Measurements from ENCODE around the gene PRPF6. TPM values are rescaled to one million over a fixed set of nuclear protein-coding genes. Genes with fewer than 3 reads are reported as not detected.

Gene PRPF6
- total RNA-seq, 1 donor from 2014 or later: 52.6 TPM

GRCh38 chr20:64006902-64007301, 26.0 kb downstream of the PRPF6 start:
- no peaks in the 10 kb centered on the region for H3K4me1 ChIP-seq (ENCODE audit: insufficient read depth, low read length)
- no peak overlapping the region for H3K4me2 ChIP-seq (ENCODE audit: low read length)

DNA sequence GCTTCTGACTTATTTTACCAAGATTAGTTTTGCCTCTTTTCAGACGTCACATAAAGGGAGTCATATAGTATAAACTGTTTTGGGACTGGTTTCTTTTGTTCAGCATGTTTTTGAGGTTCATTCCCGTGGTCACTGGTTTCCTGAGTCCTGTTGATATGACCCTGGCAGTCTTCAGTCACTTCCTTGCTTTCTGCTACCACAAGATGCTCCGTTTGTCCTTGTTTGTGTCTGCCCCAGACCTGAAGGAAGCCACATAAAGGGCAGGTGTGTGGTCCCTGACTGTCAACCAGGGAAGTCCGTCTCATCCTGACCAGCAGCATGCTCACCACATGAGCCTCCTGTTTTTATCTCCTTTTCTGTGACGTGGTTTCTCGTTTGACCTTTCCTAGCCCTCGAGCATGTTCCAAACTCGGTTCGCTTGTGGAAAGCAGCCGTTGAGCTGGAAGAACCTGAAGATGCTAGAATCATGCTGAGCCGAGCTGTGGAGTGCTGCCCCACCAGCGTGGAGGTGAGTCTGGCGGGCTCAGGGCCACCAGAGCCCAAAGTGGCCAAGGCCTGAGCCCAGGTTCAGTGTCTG, 29.0 kb downstream of the PRPF6 start:
- no peaks in the 10 kb centered on the region for H3K4me1 ChIP-seq (ENCODE audit: insufficient read depth, low read length)
- FAIRE-seq (no peak), DNase-seq (ENCODE audit: low read depth) (no peak)
- peaks cover 20% of the 10 kb centered on the region for H3K79me2 ChIP-seq (ENCODE audit: insufficient read depth, low read length)
- no peak overlapping the region for H3K27ac ChIP-seq (ENCODE audit: low read depth, low read length)
- H3K36me3 ChIP-seq (ENCODE audit: insufficient read depth, low read length): peaks cover 40% of the 10 kb centered on the region
- no peak overlapping the region for H3K9ac ChIP-seq (ENCODE audit: low read length)
- H3K4me2 ChIP-seq (ENCODE audit: low read length): no peak overlapping the region
- H3K4me3 ChIP-seq (ENCODE audit: insufficient read depth, low read depth, low read length): no peak overlapping the region
- Mint-ChIP-seq H3K4me1 (ENCODE audit: low read depth, unreplicated experiment) (no peaks in the 10 kb centered on the region), H3K9me3 (ENCODE audit: unreplicated experiment) (no peaks in the 10 kb centered on the region), H3K4me3 (ENCODE audit: unreplicated experiment) (no peak overlapping the region), H3K36me3 (ENCODE audit: low read depth, unreplicated experiment) (peaks cover 46% of the 10 kb centered on the region), H3K27ac (ENCODE audit: unreplicated experiment) (no peak overlapping the region), H3K27me3 (ENCODE audit: low read depth, unreplicated experiment) (no peaks in the 10 kb centered on the region)
- TF ChIP-seq, protein P1, sequence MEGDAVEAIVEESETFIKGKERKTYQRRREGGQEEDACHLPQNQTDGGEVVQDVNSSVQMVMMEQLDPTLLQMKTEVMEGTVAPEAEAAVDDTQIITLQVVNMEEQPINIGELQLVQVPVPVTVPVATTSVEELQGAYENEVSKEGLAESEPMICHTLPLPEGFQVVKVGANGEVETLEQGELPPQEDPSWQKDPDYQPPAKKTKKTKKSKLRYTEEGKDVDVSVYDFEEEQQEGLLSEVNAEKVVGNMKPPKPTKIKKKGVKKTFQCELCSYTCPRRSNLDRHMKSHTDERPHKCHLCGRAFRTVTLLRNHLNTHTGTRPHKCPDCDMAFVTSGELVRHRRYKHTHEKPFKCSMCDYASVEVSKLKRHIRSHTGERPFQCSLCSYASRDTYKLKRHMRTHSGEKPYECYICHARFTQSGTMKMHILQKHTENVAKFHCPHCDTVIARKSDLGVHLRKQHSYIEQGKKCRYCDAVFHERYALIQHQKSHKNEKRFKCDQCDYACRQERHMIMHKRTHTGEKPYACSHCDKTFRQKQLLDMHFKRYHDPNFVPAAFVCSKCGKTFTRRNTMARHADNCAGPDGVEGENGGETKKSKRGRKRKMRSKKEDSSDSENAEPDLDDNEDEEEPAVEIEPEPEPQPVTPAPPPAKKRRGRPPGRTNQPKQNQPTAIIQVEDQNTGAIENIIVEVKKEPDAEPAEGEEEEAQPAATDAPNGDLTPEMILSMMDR (IDR thresholded peaks at IDR 0.05; ENCODE audit: insufficient read depth, low read depth, low read length): no peak
- TF ChIP-seq EZH2 (IDR thresholded peaks at IDR 0.05; ENCODE audit: insufficient read depth, low read length): no peak
- H3K9me3 ChIP-seq (ENCODE audit: insufficient read depth, low read depth, low read length): no peaks in the 10 kb centered on the region
- no peaks in the 10 kb centered on the region for H3K27me3 ChIP-seq (ENCODE audit: insufficient read depth, low read length)
- no peak overlapping the region for H2AFZ ChIP-seq (ENCODE audit: low read depth, low read length)
- peaks cover 56% of the 10 kb centered on the region for H4K20me1 ChIP-seq (ENCODE audit: insufficient read depth, low read length)

More at GRCh38 chr20:64006902-64007301, 26.0 kb downstream of the PRPF6 start:
- no peaks in the 10 kb centered on the region for H3K4me1 Mint-ChIP-seq (ENCODE audit: low read depth, unreplicated experiment)
- TF ChIP-seq EZH2 (IDR thresholded peaks at IDR 0.05; ENCODE audit: insufficient read depth, low read length): no peak
- TF ChIP-seq, protein P1 (IDR thresholded peaks at IDR 0.05; ENCODE audit: insufficient read depth, low read depth, low read length): no peak
- Histone ChIP-seq H3K9me3 (ENCODE audit: insufficient read depth, low read depth, low read length) (no peaks in the 10 kb centered on the region), H3K9ac (ENCODE audit: low read length) (no peak overlapping the region), H3K4me3 (ENCODE audit: insufficient read depth, low read depth, low read length) (no peak overlapping the region), H2AFZ (ENCODE audit: low read depth, low read length) (no peak overlapping the region), H3K36me3 (ENCODE audit: insufficient read depth, low read length) (peaks cover 48% of the 10 kb centered on the region), H3K27me3 (ENCODE audit: insufficient read depth, low read length) (no peaks in the 10 kb centered on the region), H3K27ac (ENCODE audit: low read depth, low read length) (no peak overlapping the region), H3K79me2 (ENCODE audit: insufficient read depth, low read length) (peaks cover 21% of the 10 kb centered on the region), H4K20me1 (ENCODE audit: insufficient read depth, low read length) (peaks cover 74% of the 10 kb centered on the region)
- FAIRE-seq: no peak
- H3K4me3 Mint-ChIP-seq (ENCODE audit: unreplicated experiment): no peak overlapping the region
- H3K36me3 Mint-ChIP-seq (ENCODE audit: low read depth, unreplicated experiment): peaks cover 38% of the 10 kb centered on the region
- no peaks in the 10 kb centered on the region for H3K27me3 Mint-ChIP-seq (ENCODE audit: low read depth, unreplicated experiment)
- DNase-seq (ENCODE audit: low read depth): no peak
- H3K9me3 Mint-ChIP-seq (ENCODE audit: unreplicated experiment): no peaks in the 10 kb centered on the region
- H3K27ac Mint-ChIP-seq (ENCODE audit: unreplicated experiment): no peak overlapping the region

- Histone ChIP-seq H3K4me3 (ENCODE audit: insufficient read depth, low read depth, low read length) (no peak overlapping the region), H4K20me1 (ENCODE audit: insufficient read depth, low read length) (peaks cover 55% of the 10 kb centered on the region), H3K9ac (ENCODE audit: low read length) (no peak overlapping the region), H3K4me2 (ENCODE audit: low read length) (no peak overlapping the region), H3K4me1 (ENCODE audit: insufficient read depth, low read length) (no peaks in the 10 kb centered on the region), H3K27ac (ENCODE audit: low read depth, low read length) (no peak overlapping the region), H3K27me3 (ENCODE audit: insufficient read depth, low read length) (no peaks in the 10 kb centered on the region), H2AFZ (ENCODE audit: low read depth, low read length) (no peak overlapping the region), H3K9me3 (ENCODE audit: insufficient read depth, low read depth, low read length) (no peaks in the 10 kb centered on the region), H3K79me2 (ENCODE audit: insufficient read depth, low read length) (peaks cover 22% of the 10 kb centered on the region), H3K36me3 (ENCODE audit: insufficient read depth, low read length) (peaks cover 38% of the 10 kb centered on the region)
- TF ChIP-seq, protein P1 (IDR thresholded peaks at IDR 0.05; ENCODE audit: insufficient read depth, low read depth, low read length): no peak
- TF ChIP-seq EZH2 (IDR thresholded peaks at IDR 0.05; ENCODE audit: insufficient read depth, low read length): no peak
- H3K4me3 Mint-ChIP-seq (ENCODE audit: unreplicated experiment): no peak overlapping the region
- no peak overlapping the region for H3K27ac Mint-ChIP-seq (ENCODE audit: unreplicated experiment)
- H3K4me1 Mint-ChIP-seq (ENCODE audit: low read depth, unreplicated experiment): no peaks in the 10 kb centered on the region
- H3K36me3 Mint-ChIP-seq (ENCODE audit: low read depth, unreplicated experiment): peaks cover 41% of the 10 kb centered on the region
- DNase-seq (ENCODE audit: low read depth) (no peak), FAIRE-seq (no peak)
- no peaks in the 10 kb centered on the region for H3K9me3 Mint-ChIP-seq (ENCODE audit: unreplicated experiment)
- no peaks in the 10 kb centered on the region for H3K27me3 Mint-ChIP-seq (ENCODE audit: low read depth, unreplicated experiment)
Observed at GRCh38 chr20:64010711-64011237, 29.8 kb downstream of the PRPF6 start.
